Breast epithelium (tissue), 3 donors: ENCODE data around the gene C2orf78.

Experiments used
- POLR2A ChIP-seq: fragments of 450-650 bp; IDR thresholded peaks from one replicate; pipeline ENCODE4 v1.6.1; 2016; ENCODE audit warnings: antibody characterized with exemption, mild to moderate bottlenecking, moderate library complexity
- POLR2AphosphoS5 ChIP-seq, 3 donors: sonication (generic); formaldehyde crosslinking; IDR thresholded peaks; one replicate each; pipeline ENCODE4 v1.6.1; 2017; ENCODE audit warnings: antibody characterized with exemption in 3 of 3
- TF ChIP-seq, protein P1 (sequence below), 3 donors: fragments of 450-650 bp; IDR thresholded peaks; one replicate each; pipeline ENCODE4 v1.5.1; 2016 to 2017; ENCODE audit warnings: antibody characterized with exemption in 3 of 3, mild to moderate bottlenecking in 3 of 3, moderate library complexity in 3 of 3

- peak; percentile 79 for TF ChIP-seq POLR2A
- TF ChIP-seq, protein P1, sequence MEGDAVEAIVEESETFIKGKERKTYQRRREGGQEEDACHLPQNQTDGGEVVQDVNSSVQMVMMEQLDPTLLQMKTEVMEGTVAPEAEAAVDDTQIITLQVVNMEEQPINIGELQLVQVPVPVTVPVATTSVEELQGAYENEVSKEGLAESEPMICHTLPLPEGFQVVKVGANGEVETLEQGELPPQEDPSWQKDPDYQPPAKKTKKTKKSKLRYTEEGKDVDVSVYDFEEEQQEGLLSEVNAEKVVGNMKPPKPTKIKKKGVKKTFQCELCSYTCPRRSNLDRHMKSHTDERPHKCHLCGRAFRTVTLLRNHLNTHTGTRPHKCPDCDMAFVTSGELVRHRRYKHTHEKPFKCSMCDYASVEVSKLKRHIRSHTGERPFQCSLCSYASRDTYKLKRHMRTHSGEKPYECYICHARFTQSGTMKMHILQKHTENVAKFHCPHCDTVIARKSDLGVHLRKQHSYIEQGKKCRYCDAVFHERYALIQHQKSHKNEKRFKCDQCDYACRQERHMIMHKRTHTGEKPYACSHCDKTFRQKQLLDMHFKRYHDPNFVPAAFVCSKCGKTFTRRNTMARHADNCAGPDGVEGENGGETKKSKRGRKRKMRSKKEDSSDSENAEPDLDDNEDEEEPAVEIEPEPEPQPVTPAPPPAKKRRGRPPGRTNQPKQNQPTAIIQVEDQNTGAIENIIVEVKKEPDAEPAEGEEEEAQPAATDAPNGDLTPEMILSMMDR (IDR thresholded peaks at IDR 0.05) = no peak
- TF ChIP-seq POLR2AphosphoS5 (IDR thresholded peaks at IDR 0.05) = peak; percentile 54 to 94 (median 68)
Measured at GRCh38 chr2:73828818-73829570, 45.0 kb downstream of the C2orf78 start, which contains the start of gene STAMBP.
